Measurements from ENCODE around the gene ZMAT5.
"Not testable (repeated sequence)": the region's sequence is repeated elsewhere in the genome, so short reads cannot be mapped to it uniquely, and the experiment has no call there.

Gene ZMAT5

GRCh38 chr22:29786031-29786430, 19.2 kb upstream of the ZMAT5 start:
- no peak for DNase-seq (ENCODE audit: low read depth)

DNA sequence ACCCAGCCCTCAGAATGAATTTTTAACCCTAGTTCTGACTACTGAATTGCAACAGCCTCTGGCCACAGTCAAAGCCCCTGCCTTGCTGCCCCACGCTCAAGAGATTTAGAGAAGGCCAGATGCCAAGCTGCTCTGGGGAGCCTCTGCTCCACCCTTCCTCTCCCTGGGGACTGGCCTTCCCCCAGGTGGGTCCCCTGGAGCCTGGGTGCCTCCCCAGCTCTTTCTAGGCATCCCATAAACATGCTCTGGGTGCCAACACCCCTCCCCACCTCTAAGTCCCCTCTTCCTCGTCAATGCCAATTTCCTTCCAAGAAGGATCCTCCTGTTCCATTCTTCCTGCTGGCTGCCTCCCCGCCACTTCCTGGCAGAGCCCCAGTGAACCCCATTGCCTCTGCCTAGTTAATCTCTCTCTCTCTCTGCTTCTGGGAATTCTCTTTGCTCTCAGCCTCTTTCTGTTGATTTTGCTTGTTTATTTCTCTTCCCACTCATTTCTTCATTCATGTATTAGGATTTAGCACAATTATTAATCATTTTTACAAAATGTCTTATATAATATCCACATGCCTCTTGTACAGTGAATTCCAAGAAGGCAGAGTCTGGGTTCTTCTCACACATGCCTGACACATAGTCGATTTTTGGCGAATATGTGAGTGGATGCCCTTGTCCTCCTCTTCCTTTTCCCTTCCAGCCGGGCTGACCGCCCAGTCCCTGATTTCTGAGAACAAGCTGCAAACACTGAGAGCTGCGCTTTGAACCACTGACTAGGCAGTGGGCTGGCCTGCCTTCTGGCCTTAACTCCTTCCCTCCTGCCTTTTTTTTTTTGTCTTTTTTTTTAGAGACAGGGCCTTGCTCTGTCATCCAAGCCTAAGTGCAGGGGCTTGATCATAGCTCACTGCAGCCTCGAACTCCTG, 17.9 kb upstream of the ZMAT5 start:
- peak; percentile 26 for DNase-seq (ENCODE audit: low read depth)

GRCh38 chr22:29782061-29782845, 15.4 kb upstream of the ZMAT5 start:
- DNase-seq (ENCODE audit: low read depth): peak; percentile 59

GRCh38 chr22:29780748-29781676, 14.2 kb upstream of the ZMAT5 start:
- peak; percentile 83 for DNase-seq (ENCODE audit: low read depth)

- no peak for DNase-seq (ENCODE audit: low read depth)
These were observed 13.4 kb upstream of the ZMAT5 start for GRCh38 chr22:29780220-29780619.

- no peak for DNase-seq (ENCODE audit: low read depth)
These were observed 6.4 kb upstream of the ZMAT5 start for GRCh38 chr22:29773233-29773632.

- peak; percentile 82 for DNase-seq (ENCODE audit: low read depth)
These were observed 5.4 kb upstream of the ZMAT5 start for GRCh38 chr22:29772170-29772641.

DNA sequence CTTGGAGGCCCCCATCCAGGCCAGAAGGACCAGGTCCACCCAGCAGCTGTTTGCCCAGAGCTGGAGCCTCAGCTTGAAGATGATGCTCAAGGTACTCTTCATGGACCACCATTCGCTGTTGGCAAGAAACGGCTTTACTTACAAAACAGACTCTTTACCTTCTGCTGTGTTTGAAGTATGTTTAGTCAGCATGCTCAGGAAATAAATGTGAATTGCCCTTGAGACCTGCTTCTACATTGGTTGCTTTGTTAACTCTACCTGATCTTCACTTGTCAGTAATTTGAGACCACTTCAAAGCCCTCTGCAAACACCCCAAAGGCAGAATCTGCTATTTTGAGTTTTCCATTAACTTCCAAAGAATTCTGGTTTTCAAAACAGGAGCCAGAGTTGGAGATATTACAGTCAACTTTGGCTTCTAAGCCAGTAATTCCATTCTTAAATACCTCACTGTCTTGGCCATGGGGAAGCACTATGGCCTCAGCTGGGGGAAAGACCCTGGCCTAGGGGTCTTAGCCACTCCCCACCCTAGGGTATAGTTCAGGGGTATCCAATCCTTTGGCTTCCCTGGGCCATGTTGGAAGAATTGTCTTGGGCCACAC, 3.0 kb upstream of the ZMAT5 start:
- no peak for DNase-seq (ENCODE audit: low read depth)

GRCh38 chr22:29768052-29768693, 1.4 kb upstream of the ZMAT5 start:
- DNase-seq (ENCODE audit: low read depth): peak; percentile 21

- DNase-seq (ENCODE audit: low read depth): peak; percentile 87
These were observed 604 bp upstream of the ZMAT5 start, which contains the start of gene UQCR10 for GRCh38 chr22:29767171-29768051. TSS of gene UQCR10 (plus strand) at chr22:29767369. CDS start at chr22:29767399, 30 bp downstream.

DNA sequence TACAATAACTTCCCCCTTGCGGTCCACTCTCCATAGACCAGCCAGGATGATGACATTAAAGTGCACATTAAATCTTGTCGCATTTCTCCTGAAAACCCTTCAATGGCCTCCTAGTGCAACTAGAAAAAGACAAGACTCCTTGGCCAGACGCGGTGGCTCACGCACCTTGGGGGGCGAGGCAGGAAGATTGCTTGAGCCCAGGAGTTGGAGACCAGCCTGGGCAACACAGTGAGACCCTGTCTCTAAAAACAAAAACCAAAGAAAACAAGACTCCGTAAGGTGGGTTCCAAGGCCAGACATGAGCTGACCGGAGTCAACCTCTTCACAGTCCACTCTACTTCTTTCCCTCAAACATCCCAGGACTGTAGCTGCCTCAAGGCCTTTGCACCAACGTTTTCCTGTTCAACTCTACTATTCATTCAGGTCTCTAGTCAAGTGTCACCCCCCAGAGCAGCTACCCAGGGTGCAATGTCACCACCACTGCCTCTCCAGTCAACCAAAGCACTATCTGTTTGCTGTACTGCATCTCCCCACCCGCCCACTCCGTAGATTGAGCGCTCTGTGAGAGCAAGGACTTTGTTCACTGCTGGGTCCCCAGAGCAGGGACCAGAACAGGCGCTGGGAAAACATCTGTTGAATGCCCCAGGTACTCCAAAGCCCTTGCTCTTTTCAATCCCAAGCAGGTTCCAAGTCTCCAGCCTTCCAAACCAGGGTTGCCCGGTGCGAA, 739 bp downstream of the ZMAT5 start:
- no peak for DNase-seq (ENCODE audit: low read depth)

- no peak for DNase-seq (ENCODE audit: low read depth)
These were observed 4.5 kb downstream of the ZMAT5 start for GRCh38 chr22:29762263-29762662.

- no peak for DNase-seq (ENCODE audit: low read depth)
These were observed 7.8 kb downstream of the ZMAT5 start for GRCh38 chr22:29758959-29759358.

GRCh38 chr22:29758068-29758622, 8.7 kb downstream of the ZMAT5 start:
- no peak for DNase-seq (ENCODE audit: low read depth)

GRCh38 chr22:29757096-29757495, 9.7 kb downstream of the ZMAT5 start:
- DNase-seq (ENCODE audit: low read depth): no peak

DNA sequence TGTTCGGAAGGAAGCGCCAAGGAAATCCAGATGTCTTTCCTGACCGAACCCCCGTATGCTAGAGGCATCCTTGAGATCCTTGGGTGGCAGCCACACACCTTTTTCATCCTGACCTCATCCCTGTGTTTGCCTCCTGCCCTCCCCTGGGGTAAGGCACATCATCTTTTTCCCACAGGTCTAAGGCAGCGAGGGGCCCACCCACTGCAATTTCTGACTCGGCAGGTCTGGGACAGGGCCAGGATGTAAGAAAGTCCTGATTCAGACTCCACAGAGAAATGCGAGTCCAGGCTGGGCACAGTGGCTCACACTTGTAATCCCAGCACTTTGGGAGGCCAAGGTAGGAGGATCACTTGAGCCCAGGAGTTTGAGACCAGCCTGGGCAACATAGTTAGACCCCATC, 10.5 kb downstream of the ZMAT5 start:
- no peak for DNase-seq (ENCODE audit: low read depth)

DNA sequence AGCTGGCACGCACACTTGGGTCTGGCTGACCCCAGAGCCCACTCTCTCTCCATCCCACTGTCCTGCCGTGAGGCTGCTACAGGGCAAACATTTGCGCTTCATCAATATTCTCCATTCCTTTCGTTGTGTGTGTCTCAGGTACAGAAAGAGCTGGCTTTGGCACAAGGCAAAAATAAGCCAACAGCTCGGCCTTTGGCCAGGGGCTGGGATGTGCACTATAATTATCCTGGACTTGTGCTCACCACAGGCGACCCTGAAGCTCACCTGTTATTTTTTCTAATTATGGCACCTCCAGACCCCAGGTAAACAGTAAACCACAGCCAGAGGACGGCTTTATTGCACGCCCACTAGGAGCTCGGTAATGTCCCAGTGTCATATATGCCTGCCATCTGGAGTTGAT, 10.9 kb downstream of the ZMAT5 start:
- DNase-seq (ENCODE audit: low read depth): no peak

GRCh38 chr22:29754658-29755395, 12.0 kb downstream of the ZMAT5 start:
- not testable (repeated sequence) for DNase-seq (ENCODE audit: low read depth)

Measured in fibroblast of gingiva (primary cell).